Right atrium auricular region (tissue), 2 donors: ENCODE measurements around the gene KRT7. TPM values are rescaled to one million over a fixed set of nuclear protein-coding genes. Genes with fewer than 3 reads are reported as not detected.
A peak's percentile ranks its signal among the peaks of the same experiment; 100 is the strongest.

Experiments used
- DNase-seq: peaks from one replicate; pipeline ENCODE4 v3.0.0-alpha.2; 2019; ENCODE audit warnings: low spot score
- H3K27ac ChIP-seq, 2 donors: fragments of 200-600 bp; sonication (generic); 1 replicate in 1 of 2; 2 replicates in 1 of 2; pipeline ENCODE4 v1.5.1; 2016 to 2019
- H3K27me3 ChIP-seq, 2 donors: fragments of 200-600 bp; sonication (generic); one replicate each; pipeline versions ENCODE4 v1.5.1 to v1.6.0; 2017 to 2019
- H3K36me3 ChIP-seq: fragments of 200-600 bp; sonication (generic); one replicate; pipeline ENCODE4 v1.5.1; 2016
- H3K4me1 ChIP-seq, 2 donors: fragments of 200-600 bp; sonication (generic); one replicate each; pipeline versions ENCODE4 v1.5.1 to v1.6.0; 2017 to 2019
- H3K4me3 ChIP-seq, 2 donors: fragments of 200-600 bp; sonication (generic); 1 replicate in 1 of 2; 2 replicates in 1 of 2; pipeline ENCODE4 v1.5.1; 2017 to 2019; ENCODE audit warnings: mild to moderate bottlenecking in 1 of 2, moderate library complexity in 1 of 2
- H3K9me3 ChIP-seq, 2 donors: fragments of 200-600 bp; sonication (generic); one replicate each; pipeline ENCODE4 v1.5.1; 2019
- CTCF ChIP-seq, 2 donors: fragments of 200-600 bp; sonication (generic); IDR thresholded peaks; one replicate each; pipeline ENCODE4 v1.5.1; 2019; ENCODE audit warnings: antibody characterized with exemption in 2 of 2
- total RNA-seq, 2 donors: library from RNA; depleted of rRNA; stranded (reverse); fragments of >200 nt; gene quantifications; one replicate each; pipeline ENCODE4 v1.1.0, GENCODE V29; 2016

Gene KRT7
- total RNA-seq, 2 donors from 2014 or later = 14.7 to 58.4 TPM

DNA sequence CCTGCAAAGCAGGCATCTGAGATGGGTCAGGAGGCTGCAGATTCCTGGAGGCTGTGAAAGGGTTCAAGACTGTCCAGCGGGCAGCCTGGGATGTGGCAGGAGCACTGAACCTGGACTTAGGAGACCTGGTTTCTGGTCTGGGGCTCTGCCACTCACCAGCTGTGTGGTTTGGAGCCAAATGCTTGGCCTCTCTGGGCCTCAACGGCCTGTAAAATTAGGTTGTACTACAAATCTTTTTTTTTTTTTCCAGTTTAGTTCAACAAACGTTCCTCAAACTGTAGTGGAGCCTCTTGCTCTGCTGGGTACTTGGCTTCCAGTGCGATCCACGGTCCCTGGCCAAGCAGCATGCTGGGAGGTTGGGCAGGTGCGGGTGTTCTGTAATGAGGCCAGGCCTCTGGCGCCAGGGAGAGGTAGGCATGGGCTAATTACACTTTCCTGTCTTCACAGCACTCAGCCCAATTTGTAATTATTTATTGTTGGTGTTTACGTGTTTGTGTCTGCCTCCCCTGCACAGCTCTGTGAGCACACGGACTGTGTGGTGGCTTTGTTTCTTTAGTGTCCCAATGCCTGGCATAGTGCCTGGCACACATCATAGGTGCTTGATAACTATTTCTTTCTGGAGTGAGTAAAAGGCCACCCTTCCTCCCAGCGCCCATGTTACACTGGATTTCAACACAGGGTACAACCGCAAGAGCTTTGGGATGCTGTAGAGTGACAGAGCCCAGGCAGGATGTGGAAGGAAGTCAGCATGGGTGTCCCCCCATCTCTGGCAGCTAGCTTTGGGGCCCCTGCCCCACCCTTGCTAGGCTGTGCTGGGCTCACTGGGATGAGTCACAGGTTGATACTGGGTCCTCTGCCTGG is 35.4 kb upstream of the KRT7 start:
- Histone ChIP-seq H3K9me3 (no peaks in the 10 kb centered on the region), H3K27me3 (no peaks in the 10 kb centered on the region), H3K27ac (peak overlapping the region in 1 of 2 donors; percentile 25), H3K4me3 (no peak overlapping the region), H3K4me1 (peaks cover 0 to 61% of the 10 kb centered on the region in 2 donors), H3K36me3 (no peaks in the 10 kb centered on the region)
- TF ChIP-seq CTCF (IDR thresholded peaks at IDR 0.05) = no peak
- peak; percentile 73 for DNase-seq

DNA sequence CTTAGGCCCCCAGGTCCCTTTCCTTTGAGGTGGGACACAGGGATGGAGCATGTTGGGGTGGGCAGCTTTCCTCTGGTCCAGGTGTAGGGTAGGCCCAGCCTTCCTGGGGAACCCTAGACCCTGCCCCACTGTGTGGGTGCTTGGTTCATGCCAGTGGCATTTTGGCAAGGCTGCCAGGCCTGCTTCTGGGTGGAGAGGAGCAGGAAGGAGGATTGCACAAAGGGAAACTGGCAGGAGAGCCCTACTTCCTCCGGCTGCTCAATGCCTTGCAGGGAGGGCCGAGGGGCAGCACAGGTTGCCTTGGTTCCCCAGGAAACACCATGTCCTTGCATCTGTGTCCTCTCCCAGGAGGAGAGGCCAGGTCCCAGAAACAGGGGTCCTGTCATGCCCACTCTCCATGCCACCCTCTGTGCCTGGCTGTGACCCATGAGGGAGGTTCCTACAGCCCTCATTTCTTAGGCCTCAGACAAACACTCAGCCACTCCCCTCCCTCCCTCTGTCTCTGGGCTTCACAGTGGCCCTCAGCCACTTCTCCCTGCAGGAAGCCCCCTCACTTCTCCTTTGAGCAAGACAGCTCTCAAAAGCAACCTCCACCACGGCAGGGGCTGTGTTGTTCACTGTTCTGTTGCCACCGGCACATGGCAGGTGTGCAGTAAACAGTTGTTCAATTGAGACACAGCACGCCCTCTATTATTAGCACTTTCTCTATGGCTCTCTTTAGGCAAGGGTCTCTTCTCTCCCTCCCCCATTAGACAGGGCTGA is 34.4 kb upstream of the KRT7 start:
- no peak overlapping the region for H3K4me3 ChIP-seq
- H3K27me3 ChIP-seq = no peaks in the 10 kb centered on the region
- peak overlapping the region; percentile 39 to 43 for H3K27ac ChIP-seq
- DNase-seq = no peak
- no peaks in the 10 kb centered on the region for H3K9me3 ChIP-seq
- TF ChIP-seq CTCF (IDR thresholded peaks at IDR 0.05) = no peak
- H3K4me1 ChIP-seq = peaks cover 0 to 61% of the 10 kb centered on the region in 2 donors
- no peaks in the 10 kb centered on the region for H3K36me3 ChIP-seq

DNA sequence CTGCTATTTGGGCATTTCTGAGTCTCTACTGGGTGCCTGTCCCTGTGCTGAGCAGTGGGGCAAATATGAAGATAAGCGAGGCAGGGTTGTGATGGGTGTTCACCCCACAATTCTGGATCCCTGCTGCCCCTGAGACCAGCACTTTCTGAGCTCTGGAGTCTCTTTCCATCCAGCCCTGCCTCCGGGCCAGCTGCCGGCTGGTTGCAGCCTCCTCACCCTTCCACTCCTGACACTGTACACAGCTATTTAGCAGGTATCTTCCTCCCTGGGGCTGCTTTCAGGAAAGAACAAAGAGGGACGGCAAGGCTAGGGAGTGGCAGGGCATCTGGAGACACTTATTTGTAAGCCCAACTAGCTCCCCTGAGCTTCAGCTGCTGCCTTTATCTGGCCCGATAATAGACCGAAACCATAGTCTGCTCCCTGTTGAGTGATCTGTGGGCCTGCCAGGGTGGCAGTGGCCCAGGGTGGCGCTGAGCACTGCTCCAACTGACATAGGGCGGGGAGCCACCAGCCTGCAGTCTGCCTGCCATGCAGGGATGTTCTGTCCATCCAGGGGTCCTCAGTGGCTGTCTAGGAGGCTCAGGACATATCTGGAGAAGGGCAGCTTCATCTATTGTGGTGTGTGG is 33.6 kb upstream of the KRT7 start:
- H3K36me3 ChIP-seq = no peaks in the 10 kb centered on the region
- no peak for TF ChIP-seq CTCF (IDR thresholded peaks at IDR 0.05)
- no peak for DNase-seq
- H3K9me3 ChIP-seq = no peaks in the 10 kb centered on the region
- peak overlapping the region; percentile 37 to 39 for H3K27ac ChIP-seq
- H3K4me1 ChIP-seq = peaks cover 0 to 56% of the 10 kb centered on the region in 2 donors
- H3K4me3 ChIP-seq = no peak overlapping the region
- no peaks in the 10 kb centered on the region for H3K27me3 ChIP-seq

DNA sequence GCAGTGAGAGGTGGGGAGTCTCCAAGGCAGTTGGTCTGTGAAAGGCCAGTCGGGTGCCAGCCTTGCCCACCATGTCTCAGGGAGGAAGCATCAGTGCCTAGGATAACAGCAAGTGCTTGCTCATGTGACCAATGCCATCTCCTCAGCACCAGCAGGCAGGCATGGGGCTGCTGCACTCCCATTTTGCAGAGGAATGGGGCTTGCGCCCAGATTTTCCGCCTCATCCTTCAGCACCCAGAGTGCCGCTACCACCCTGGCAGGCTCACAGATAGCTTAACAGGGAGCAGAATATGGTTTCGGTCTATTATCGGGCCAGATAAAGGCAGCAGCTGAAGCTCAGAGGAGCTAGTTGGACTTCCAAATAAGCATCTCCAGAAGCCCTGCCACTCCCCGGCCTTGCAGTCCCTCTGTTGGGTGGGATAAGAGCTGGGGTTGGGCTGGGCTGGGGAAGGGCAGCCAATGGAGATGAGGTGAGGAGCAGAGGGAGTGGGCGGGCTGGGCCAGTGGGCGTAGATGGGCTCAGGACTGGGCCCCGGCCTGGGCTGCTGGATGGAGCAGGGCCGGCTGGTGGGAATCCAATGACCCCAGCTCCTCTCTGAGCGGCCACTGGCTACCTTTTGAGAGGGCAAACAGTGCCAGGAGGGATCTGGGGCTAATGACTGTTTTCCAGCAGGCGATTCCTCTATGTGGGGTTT is 32.8 kb upstream of the KRT7 start:
- Histone ChIP-seq H3K36me3 (no peaks in the 10 kb centered on the region), H3K4me1 (peaks cover 0 to 50% of the 10 kb centered on the region in 2 donors), H3K27ac (no peak overlapping the region), H3K9me3 (no peaks in the 10 kb centered on the region), H3K4me3 (no peak overlapping the region), H3K27me3 (no peaks in the 10 kb centered on the region)
- no peak for TF ChIP-seq CTCF (IDR thresholded peaks at IDR 0.05)
- DNase-seq = no peak

GRCh38 chr12:52200781-52201450 is 32.1 kb upstream of the KRT7 start:
- no peak for DNase-seq
- Histone ChIP-seq H3K9me3 (no peaks in the 10 kb centered on the region), H3K36me3 (no peaks in the 10 kb centered on the region), H3K27ac (no peak overlapping the region), H3K27me3 (no peaks in the 10 kb centered on the region), H3K4me3 (no peak overlapping the region), H3K4me1 (peaks cover 0 to 50% of the 10 kb centered on the region in 2 donors)
- TF ChIP-seq CTCF (IDR thresholded peaks at IDR 0.05) = no peak
